HG03064 (cell line): ENCODE results near the gene CLDN6.

Experiments used
- ATAC-seq: cut with Tn5 transposase; IDR thresholded peaks from one replicate; pipeline ENCODE4 v1.9.1; 2021; ENCODE audit warnings: low read depth; ENCODE audit not compliant: unreplicated experiment

The CLDN6 gene

GRCh38 chr16:2974319-2975056 lies 43.5 kb downstream of the CLDN6 start:
- no peak for ATAC-seq

DNA sequence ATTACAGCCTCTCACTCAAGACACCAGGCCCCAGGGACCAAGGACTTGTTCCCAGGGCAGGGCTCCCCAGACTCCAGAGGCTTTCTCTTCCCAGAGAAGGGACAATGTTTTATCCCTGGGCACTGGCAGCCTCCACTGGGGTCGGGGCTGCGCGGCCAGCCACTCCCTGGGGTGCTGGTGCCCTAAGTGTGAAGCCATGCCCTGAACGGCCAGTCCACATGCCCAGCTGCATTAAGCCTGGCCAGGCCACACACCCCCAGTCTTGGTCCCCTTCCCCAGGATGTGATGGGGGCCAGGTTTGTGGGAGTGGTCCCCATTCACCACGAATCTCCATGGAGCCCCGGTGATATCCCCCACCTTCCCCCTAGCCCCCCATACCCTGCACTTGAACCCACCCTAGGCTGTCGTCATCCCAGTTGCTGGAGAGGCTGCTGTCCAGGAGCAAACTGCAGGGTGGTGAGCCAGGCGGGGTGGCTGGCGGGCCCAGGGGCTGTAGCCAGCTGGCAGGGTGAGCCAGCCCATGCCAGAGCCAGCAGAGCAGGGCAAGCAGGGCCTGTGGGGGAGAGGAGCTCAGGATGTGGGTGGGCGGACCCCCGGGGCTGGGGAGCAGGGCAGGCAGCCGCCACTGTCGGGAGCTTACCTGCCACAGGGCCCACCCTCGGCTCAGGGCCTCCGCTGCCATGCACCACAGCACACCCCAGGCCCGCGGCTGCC lies 44.2 kb downstream of the CLDN6 start:
- no peak for ATAC-seq

DNA sequence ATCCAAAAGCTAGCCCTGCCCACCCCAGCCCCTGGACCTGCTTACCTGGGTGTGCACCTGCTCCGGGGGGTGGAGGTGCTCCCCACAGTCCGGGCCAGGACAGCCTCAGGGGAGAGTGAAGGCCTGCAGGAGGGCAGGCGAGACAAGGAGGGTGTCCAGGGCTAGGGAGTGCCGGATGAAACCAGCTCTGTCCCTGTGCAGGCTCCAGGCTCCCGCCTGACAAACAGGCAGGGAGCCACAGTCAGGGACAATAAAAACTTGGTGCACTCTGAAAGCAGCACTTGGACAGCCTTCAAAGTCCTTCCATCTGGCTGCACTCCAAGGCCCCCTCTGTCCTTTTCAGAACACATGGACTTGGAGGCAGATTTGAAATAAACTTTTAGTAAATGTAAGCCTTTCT lies 44.9 kb downstream of the CLDN6 start:
- no peak for ATAC-seq

- ATAC-seq, result no peak
Measured at GRCh38 chr16:2971985-2972784, 45.8 kb downstream of the CLDN6 start.

- ATAC-seq, result no peak
Measured at GRCh38 chr16:2971134-2971984, 46.6 kb downstream of the CLDN6 start.

- no peak for ATAC-seq
Measured at GRCh38 chr16:2970563-2970962, 47.4 kb downstream of the CLDN6 start.

DNA sequence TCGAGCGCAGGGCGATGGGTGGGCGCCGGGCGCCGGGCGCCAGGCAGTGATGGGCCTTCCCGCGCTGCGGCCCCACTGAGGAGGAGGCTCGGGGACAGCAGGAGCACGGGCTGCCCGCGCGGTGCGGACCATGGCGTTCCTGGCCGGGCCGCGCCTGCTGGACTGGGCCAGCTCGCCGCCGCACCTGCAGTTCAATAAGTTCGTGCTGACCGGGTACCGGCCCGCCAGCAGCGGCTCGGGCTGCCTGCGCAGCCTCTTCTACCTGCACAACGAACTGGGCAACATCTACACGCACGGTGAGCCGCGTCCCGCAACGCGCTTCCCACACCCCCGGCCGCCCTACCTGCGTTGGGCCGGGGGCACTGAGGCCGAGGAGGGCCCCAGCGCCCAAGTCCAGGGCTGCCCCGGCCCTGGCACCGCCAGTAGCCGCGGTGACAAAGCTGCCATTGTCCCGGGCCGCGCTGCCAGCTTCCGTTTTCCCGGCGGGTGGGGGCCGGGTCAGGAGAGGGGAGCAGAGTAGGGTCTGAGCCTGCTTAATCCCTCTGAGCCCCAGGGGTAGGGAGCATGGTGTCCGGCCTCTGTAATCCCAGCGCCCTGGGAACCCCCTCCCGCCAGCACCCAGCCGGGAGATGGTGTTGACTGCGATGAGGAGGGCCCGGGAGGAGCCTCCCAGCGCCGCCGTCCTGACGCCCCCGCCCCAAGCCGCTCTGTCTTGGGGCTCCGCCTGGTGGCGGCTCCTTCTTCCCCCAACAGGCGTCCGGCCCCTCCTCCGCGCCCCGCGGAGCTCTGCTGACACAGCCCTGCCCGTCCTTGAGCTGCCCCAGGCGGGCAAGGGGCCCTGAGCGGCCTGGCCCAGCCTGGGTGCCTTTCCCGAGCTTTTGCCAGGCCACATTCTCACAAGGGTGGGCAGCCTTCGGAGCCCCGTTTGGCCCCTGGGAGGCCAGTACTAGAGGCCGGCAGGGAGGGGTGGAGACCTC lies 48.1 kb downstream of the CLDN6 start:
- ATAC-seq, result peak; percentile 30

DNA sequence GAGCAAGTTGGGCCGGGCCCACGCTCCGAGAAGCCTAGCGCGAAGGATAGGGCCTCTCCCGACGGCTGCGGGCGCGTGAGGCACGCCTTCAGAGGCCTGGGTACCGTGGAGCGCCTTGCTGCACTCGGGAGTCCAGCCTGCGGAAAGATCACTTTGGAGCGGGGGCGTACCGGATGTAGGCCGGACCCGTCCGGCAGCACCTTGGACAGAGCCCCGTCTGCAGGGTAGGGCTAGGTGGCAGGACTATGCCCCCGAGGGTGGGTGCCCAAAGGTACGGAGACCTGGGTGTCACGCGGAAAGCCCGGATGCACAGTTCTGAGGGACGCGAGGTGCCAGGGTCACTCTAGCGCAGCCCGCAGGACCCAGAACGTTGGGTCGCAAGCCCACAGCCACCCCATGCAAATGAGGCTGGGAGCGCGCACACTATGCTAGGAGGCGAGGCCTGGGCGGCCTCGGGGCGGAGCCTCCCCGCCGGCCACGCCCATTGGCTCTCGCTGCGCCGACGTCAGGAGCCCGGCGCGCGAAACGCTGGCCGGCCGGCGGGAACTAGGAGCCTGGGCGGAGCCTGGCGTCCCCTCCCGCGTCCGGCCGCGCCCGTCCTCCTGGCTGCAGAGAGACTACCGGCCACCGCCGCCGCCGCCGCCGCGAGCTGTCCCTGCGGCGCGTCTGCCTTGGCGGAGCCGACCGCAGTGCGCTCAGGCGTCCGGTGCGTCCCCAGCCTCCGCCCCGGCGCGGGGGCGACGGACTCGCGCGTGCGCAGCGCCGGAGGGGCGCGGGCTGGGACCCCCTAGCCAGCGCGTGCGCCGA lies 49.0 kb downstream of the CLDN6 start, which contains the start of gene PAQR4:
TSS of gene PAQR4 (plus strand) at position 611 of the 807 bp plus-strand sequence. CDS start 327 bp downstream, outside the sequence.
- peak; percentile 59 for ATAC-seq

DNA sequence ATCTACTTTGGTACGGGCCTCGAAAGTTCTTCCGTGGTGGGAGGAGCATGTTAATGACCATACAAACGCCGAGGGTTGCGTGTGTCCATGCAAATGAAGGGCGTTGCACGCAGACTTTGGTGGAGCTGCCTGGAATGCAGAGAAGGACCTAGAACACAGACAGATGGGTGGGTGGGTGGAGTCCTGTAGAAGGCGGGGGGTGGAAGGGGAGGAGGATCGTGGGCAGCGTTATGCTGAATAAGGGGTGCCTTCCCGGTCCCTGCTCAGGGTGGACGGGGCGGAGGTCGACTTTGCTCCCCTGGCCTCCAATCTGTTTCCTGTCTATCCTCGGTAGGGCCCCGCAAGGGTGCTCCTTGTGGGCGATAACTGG lies 49.6 kb downstream of the CLDN6 start:
- no peak for ATAC-seq

GRCh38 chr16:2967721-2968161 lies 50.2 kb downstream of the CLDN6 start:
- ATAC-seq, result no peak

- no peak for ATAC-seq
Measured at GRCh38 chr16:2967211-2967631, 50.8 kb downstream of the CLDN6 start.

GRCh38 chr16:2966808-2967191 lies 51.2 kb downstream of the CLDN6 start:
- no peak for ATAC-seq

DNA sequence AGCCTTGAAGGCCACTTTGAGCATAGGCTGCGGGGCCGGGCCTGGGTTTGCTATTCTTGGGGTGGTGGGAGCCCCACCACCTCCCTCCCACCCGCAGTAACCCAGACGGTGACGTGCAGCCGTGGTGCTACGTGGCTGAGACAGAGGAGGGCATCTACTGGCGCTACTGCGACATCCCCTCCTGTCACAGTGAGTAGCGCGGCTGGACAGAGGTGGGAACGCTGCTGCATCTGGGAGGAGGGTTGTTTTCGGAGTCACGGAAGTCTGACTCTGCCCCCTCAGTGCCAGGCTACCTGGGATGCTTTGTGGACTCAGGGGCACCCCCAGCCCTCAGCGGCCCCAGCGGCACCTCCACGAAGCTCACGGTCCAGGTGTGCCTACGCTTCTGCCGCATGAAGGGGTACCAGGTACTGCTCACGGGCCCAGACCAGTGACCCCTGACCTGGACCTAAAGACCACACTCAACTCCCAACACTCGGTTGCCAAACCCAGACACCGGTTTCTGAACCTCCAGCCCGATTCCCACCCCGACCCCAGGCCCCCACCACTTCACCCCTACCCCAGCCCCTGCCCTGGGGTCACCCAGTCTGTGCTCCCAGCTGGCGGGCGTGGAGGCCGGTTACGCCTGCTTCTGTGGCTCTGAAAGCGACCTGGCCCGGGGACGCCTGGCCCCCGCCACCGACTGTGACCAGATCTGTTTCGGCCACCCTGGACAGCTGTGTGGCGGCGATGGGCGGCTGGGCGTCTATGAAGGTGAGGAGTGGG lies 51.8 kb downstream of the CLDN6 start:
- no peak for ATAC-seq
